Esophagus muscularis mucosa (tissue), 4 donors: Measurements from ENCODE around the gene SERINC3. TPM values are rescaled to one million over a fixed set of nuclear protein-coding genes. Genes with fewer than 3 reads are reported as not detected.
A peak's percentile ranks its signal among the peaks of the same experiment; 100 is the strongest.

Source experiments
- DNase-seq: peaks from one replicate; pipeline ENCODE4 v3.0.0-alpha.2; 2017; ENCODE audit errors: extremely low spot score
- H3K27ac ChIP-seq, 4 donors: fragments of 200-600 bp; sonication (generic); replicated peaks in 1 of 4; 1 replicate in 3 of 4; 2 replicates in 1 of 4; pipeline ENCODE4 v1.5.1; 2016 to 2019; ENCODE audit warnings: mild to moderate bottlenecking in 1 of 4
- H3K27me3 ChIP-seq, 4 donors: fragments of 200-600 bp; sonication (generic); one replicate each; pipeline versions ENCODE4 v1.5.1 to v1.6.0; 2016 to 2019
- H3K36me3 ChIP-seq, 4 donors: fragments of 200-600 bp; sonication (generic); one replicate each; pipeline ENCODE4 v1.5.1; 2016 to 2019
- H3K4me1 ChIP-seq, 4 donors: fragments of 200-600 bp; sonication (generic); one replicate each; pipeline ENCODE4 v1.5.1; 2016 to 2019
- H3K4me3 ChIP-seq, 4 donors: fragments of 200-600 bp; sonication (generic); 1 replicate in 2 of 4; 2 replicates in 2 of 4; pipeline ENCODE4 v1.5.1; 2016 to 2019; ENCODE audit warnings: mild to moderate bottlenecking in 4 of 4, moderate library complexity in 1 of 4
- H3K9me3 ChIP-seq, 4 donors: fragments of 200-600 bp; sonication (generic); 1 replicate in 3 of 4; 2 replicates in 1 of 4; pipeline ENCODE4 v1.5.1; 2016 to 2019
- CTCF ChIP-seq, 3 experiments: fragments of 200-600 bp in 2 of 3; fragments of 450-650 bp in 1 of 3; sonication (generic) in 2 of 3; IDR thresholded peaks; one replicate each; pipeline ENCODE4 v1.5.1; 2017 to 2019; ENCODE audit warnings: antibody characterized with exemption in 3 of 3, mild to moderate bottlenecking in 2 of 3, moderate library complexity in 1 of 3
- EP300 ChIP-seq: sonication (generic); formaldehyde crosslinking; IDR thresholded peaks from one replicate; pipeline ENCODE4 v1.6.1; 2017; ENCODE audit warnings: antibody characterized with exemption
- POLR2A ChIP-seq: fragments of 450-650 bp; IDR thresholded peaks from one replicate; pipeline ENCODE4 v1.6.1; 2017; ENCODE audit warnings: antibody characterized with exemption, moderate library complexity, mild to moderate bottlenecking, low read depth
- POLR2AphosphoS5 ChIP-seq, 2 donors: sonication (generic); formaldehyde crosslinking; IDR thresholded peaks; one replicate each; pipeline ENCODE4 v1.6.1; 2017; ENCODE audit warnings: antibody characterized with exemption in 2 of 2
- WGBS: methylation state at CpG from one replicate; pipeline ENCODE4 v1.1.5; 2018; 5-methylcytosine and 5-hydroxymethylcytosine counted together
- intact Hi-C: fragments of 100-400 bp; cut with DNase I; formaldehyde crosslinking; loops from one replicate; pipeline ENCODE4 v1.15.1; 2023
- total RNA-seq, 4 donors: library from RNA; depleted of rRNA; stranded (reverse); fragments of >200 nt; gene quantifications; one replicate each; pipeline versions ENCODE4 v1.1.0 to v1.2.1, GENCODE V29; 2016

Gene SERINC3
- total RNA-seq, 4 donors from 2014 or later = 121 to 175 (median 138) TPM

DNA sequence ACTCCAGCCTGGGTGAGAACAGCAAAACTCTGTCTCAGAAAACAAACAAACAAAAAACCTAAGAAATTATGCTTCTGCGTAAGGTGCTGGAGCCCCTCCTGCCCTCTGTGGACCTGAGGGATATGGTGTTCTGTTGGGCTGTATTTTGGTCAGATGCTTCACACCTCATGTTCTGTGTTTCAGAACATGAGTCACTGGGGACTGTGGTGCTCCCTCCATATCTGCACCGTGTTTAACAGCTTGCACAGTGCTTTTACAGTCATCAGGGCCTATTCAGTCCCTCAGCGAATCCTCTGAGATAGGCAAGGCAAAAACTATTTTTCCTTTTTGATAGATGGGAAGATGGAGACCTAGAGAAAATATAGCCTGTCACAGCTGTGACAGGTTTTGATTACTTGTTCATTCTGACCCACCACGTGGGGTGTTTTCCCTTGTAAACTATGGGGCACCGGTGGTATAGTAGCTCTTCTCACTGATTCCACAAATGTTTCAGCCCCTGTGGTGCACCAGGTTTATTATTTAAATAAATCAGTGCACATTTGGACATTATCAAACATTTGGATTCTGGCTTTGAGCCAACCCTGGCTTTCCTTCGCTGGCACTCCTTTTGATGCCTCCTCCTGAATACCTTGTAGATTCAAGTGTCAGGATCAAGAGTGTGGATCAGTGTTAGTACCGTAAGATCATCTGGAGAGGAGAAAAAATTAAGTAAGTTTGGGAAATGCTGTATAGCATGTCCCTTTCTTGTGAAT lies 36.6 kb downstream of the SERINC3 start:
- TF ChIP-seq CTCF (IDR thresholded peaks at IDR 0.05) (no peak), POLR2AphosphoS5 (IDR thresholded peaks at IDR 0.05) (peak in 1 of 2 donors; percentile 44)
- peaks cover 23 to 100% (median 75%) of the 10 kb centered on the region in 4 donors for H3K36me3 ChIP-seq

GRCh38 chr20:44483112-44483511 lies 38.8 kb downstream of the SERINC3 start:
- Histone ChIP-seq H3K4me1 (peaks cover 0 to 8% (median 3%) of the 10 kb centered on the region in 4 donors), H3K4me3 (no peak overlapping the region), H3K9me3 (no peaks in the 10 kb centered on the region), H3K36me3 (peaks cover 14 to 86% (median 62%) of the 10 kb centered on the region in 4 donors), H3K27ac (no peak overlapping the region), H3K27me3 (no peaks in the 10 kb centered on the region)
- TF ChIP-seq CTCF (IDR thresholded peaks at IDR 0.05) (no peak), POLR2AphosphoS5 (IDR thresholded peaks at IDR 0.05) (no peak), POLR2A (no peak), EP300 (no peak)
- intact Hi-C loops = no loop called here
- no peak for DNase-seq
- whole genome bisulfite sequencing = 89% methylated on average over 5 of the region's 5 CpGs

More for the DNA sequence above, 36.6 kb downstream of the SERINC3 start:
- no peak for DNase-seq
- H3K9me3 ChIP-seq = no peaks in the 10 kb centered on the region
- intact Hi-C loops = no loop called here
- H3K4me3 ChIP-seq = no peak overlapping the region
- H3K4me1 ChIP-seq = peaks cover 0 to 8% (median 3%) of the 10 kb centered on the region in 4 donors
- 77% methylated on average over 7 of the region's 7 CpGs for WGBS
- peak overlapping the region in 1 of 4 donors; percentile 48 for H3K27ac ChIP-seq
- H3K27me3 ChIP-seq = no peaks in the 10 kb centered on the region

- Histone ChIP-seq H3K36me3 (peaks cover 14 to 74% (median 53%) of the 10 kb centered on the region in 4 donors), H3K4me3 (no peak overlapping the region), H3K27me3 (no peaks in the 10 kb centered on the region), H3K4me1 (peaks cover 0 to 11% (median 8%) of the 10 kb centered on the region in 4 donors), H3K9me3 (no peaks in the 10 kb centered on the region), H3K27ac (no peak overlapping the region)
- DNase-seq = no peak
- TF ChIP-seq CTCF (IDR thresholded peaks at IDR 0.05) (no peak), POLR2A (no peak), POLR2AphosphoS5 (IDR thresholded peaks at IDR 0.05) (no peak), EP300 (no peak)
- intact Hi-C loops = no loop called here
- WGBS = 67% methylated on average over 4 of the region's 6 CpGs
These were observed 40.0 kb downstream of the SERINC3 start for GRCh38 chr20:44481719-44482416.

- no peak overlapping the region for H3K27ac ChIP-seq
- H3K4me3 ChIP-seq = no peak overlapping the region
- no peak for TF ChIP-seq CTCF (IDR thresholded peaks at IDR 0.05)
- TF ChIP-seq POLR2AphosphoS5 (IDR thresholded peaks at IDR 0.05) = no peak
- 94% methylated on average over 17 of the region's 18 CpGs for WGBS
- DNase-seq = no peak
- no peaks in the 10 kb centered on the region for H3K27me3 ChIP-seq
- peaks cover 9 to 20% (median 19%) of the 10 kb centered on the region in 4 donors for H3K4me1 ChIP-seq
- H3K36me3 ChIP-seq = peaks cover 14 to 56% (median 46%) of the 10 kb centered on the region in 4 donors
- intact Hi-C loops = no loop called here
- no peaks in the 10 kb centered on the region for H3K9me3 ChIP-seq
These were observed 41.8 kb downstream of the SERINC3 start for GRCh38 chr20:44480097-44480496.
